Uterus (tissue), 2 donors: ENCODE measurements around the gene SLC23A2.

Source experiments
- CTCF ChIP-seq, 4 experiments: fragments of 200-600 bp in 2 of 4; fragments of 450-650 bp in 2 of 4; sonication (generic) in 2 of 4; IDR thresholded peaks; one replicate each; pipeline ENCODE4 v1.5.1; 2016 to 2019; ENCODE audit warnings: antibody characterized with exemption in 4 of 4, mild to moderate bottlenecking in 2 of 4, moderate library complexity in 1 of 4
- POLR2A ChIP-seq, 2 donors: fragments of 450-650 bp; IDR thresholded peaks; one replicate each; pipeline ENCODE4 v1.6.1; 2016; ENCODE audit warnings: antibody characterized with exemption in 2 of 2, mild to moderate bottlenecking in 1 of 2, moderate library complexity in 1 of 2

- no peak for TF ChIP-seq CTCF (IDR thresholded peaks at IDR 0.05)
- no peak for TF ChIP-seq POLR2A (IDR thresholded peaks at IDR 0.05)
These were observed 95.7 kb downstream of the SLC23A2 start for GRCh38 chr20:4905613-4906012.
